Right renal pelvis (tissue), 4 donors: ENCODE data around the gene LRBA. TPM values are rescaled to one million over a fixed set of nuclear protein-coding genes. Genes with fewer than 3 reads are reported as not detected.
"Not testable (repeated sequence)": the region's sequence is repeated elsewhere in the genome, so short reads cannot be mapped to it uniquely, and the experiment has no call there.

Experiments used
- DNase-seq, 4 donors: peaks; one replicate each; pipeline ENCODE4 v3.0.0-alpha.2; 2013; ENCODE audit warnings: low read depth in 4 of 4, low spot score in 3 of 4, missing footprints in 1 of 4
- polyA plus RNA-seq, 4 donors: library from polyadenylated mRNA; unstranded; fragments of 120-200 nt; gene quantifications; one replicate each; pipeline ENCODE4 v1.2.1, GENCODE V29; 2013; ENCODE audit not compliant: insufficient read length in 4 of 4

Gene LRBA
- polyA plus RNA-seq, 4 donors = 62.2 to 70.6 (median 67.6) TPM

DNA sequence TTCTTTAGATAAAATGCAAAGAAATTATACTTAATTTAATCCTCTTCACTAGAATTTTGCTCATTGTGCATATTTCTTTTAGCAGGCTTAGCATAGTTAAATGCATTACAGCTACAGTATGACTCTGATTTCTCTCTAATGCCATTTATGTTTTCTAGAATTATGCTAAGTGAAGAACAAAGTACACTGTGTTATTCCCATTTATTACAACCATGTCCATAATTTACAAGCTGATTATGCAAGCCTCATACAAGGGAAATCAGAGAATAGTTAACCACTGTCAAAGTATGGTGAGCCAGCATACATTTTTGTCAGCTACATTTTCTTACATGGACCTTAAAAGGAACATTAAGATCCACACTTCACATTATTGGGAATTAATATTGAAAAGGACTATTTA lies 334.0 kb downstream of the LRBA start:
- DNase-seq = no peak

DNA sequence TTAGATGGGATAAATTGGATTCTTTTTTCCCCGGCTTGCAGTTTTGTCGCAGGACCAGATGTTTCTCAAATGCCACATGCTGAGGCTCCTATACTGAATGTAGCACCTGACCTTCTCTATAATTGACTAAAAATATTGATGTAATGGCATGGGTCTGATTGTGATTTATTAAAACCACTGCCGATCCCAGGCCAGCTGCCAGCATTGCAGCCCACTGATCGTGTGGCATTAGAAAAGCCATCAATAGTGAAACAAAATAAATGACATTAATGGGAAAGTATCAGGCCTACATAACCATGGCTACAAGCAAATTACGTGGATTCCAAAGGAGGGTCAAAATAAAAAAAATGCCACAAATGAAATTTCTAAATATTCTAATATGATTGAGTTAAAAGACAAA lies 334.4 kb downstream of the LRBA start:
- DNase-seq = no peak

DNA sequence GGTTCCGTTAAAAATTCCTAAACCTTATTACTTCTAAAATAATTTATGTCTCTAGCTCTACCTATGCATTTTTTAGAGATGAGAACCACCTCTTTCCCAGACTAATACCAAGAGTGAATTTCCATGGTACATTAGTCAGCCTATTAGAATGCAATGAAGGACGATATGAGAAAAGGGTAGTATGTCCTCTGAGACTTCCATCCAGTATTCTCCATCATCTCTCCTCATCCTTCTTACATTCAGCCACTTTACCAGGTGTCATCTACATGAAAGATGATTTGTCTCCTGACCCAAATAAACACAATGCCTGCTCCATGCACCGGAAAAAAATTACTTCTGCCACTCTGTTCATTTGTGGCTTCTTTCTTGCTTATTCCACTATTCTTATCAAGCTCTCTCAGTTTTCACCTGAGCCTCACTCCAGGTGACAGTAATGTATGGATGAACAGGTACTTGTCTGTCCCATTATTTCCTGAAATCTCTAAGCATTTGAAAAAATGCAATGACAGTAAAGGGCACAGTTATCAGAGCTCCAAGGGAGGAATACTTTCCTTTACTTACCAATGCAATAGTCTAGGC lies 335.2 kb downstream of the LRBA start:
- no peak for DNase-seq

DNA sequence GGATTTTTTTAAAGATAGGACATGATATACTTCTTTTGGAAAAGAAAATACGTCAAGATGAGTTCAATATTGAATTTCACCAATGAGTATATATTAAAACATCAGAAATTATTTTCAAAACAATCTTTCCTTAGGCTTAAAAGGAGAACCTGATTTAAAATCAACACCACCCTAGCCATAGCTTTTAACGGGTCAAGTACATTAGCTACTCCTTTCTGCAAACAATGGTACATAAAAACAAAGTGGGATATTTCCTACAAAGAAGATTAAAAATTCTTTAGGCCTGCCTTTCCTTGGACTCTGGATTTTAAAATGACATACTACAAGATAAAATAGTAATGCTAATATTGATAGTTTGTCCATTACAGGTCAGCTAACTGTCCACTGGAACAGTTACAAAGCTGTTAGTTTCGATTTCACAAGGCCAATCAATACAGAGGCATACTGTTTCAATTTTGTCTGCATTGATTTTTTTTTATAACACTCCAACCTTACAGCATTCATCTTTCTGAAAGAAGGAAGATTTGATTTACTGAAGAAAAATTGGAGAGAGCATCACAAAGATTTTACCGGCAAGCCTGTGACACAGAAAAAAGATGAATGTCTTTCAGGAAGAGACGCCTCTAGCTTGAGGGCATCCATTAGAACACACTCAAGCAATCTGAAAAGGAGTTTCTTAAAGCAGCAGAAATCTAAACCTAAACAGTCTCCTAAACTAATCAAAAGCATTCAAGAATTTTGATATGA lies 335.9 kb downstream of the LRBA start:
- DNase-seq = no peak

DNA sequence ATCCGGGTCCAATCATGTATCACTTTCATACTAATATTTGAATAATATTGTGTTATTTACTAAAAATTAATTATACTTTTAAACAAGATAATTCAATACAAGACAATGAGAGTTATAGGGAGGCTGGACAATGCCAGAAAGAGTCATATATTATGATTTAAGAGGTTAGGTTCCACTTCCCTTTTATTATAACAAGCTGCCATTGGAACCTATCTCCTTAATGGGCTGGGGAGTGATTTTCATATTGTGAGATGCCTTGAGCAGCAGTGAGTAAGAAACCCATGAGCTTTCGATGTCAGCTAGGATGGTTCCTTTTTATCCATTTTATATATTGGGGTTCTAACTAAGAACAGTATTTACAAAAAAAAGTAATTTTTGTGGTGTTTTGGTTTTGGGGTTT lies 341.3 kb downstream of the LRBA start:
- no peak for DNase-seq

DNA sequence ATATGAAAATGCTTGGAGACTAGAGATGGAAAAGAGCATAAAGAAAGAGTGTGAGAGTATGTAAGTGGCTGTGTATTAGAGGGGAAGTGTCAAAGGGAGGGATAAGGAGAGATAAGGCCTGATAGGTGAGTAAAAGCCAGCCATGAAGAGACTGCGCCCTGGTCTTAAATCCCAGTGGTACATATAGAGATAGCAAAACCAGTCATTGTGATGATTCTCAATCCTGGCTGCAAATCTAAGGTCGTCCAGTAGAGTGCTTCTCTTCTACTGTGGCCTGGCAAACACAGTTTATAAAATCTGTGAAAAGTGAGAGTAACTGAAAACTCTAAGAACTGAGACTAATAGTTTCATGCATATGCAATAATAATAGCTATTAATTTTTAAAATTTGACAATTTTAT lies 346.3 kb downstream of the LRBA start:
- no peak for DNase-seq

DNA sequence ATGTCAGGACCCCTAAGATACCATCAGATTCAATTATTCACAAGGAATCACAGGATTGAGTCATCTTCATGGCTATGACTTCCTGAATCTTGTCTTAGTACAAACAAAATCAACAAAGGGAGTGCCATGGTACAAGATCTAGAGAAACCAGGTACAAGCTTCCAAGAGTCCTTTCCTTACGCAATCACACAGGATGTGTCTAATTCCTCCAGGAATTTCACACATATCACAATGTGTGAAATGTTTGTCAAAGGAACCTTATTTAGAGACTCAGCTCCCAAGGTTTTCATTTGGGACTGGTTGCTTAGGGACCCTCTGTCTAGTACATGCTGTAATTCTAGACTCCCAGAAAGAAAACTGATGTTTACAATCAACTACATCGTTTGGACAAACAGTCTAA lies 350.1 kb downstream of the LRBA start:
- DNase-seq = no peak

DNA sequence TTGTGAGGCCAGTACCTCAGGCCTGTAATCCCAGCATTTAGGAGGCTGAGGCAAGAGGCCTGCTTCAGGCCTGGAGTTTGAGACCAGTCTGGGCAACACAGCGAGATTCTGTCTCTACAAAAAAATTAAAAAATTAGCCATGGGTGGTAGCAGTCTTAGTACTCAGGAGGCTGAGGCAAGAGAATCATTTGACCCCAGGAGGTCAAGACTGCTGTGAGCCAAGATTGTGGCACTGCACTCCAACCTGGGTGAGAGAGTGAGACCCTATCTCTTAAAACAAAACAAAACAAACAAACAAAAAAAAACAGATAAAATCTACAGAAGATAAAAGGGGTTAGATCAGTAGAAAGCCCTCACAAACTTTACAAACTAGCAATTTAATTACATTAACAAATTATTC lies 352.4 kb downstream of the LRBA start:
- DNase-seq = no peak

DNA sequence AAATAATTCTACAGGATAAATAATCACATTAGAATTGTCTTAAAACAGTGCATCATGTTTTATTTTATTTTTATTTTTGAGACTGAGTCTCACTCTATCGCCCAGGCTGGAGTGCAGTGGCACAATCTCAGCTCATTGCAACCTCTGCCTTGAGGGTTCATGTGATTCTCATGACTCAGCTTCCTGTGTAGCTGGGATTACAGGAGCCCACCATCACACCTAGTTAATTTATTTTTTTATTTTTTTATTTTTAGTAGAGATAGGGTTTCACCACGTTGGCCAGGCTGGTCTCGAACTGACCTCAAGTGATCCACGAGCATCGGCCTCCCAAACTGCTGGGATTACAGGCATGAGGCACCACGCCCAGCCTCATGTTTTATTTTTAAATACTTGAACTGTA lies 353.5 kb downstream of the LRBA start:
- not testable (repeated sequence) for DNase-seq

DNA sequence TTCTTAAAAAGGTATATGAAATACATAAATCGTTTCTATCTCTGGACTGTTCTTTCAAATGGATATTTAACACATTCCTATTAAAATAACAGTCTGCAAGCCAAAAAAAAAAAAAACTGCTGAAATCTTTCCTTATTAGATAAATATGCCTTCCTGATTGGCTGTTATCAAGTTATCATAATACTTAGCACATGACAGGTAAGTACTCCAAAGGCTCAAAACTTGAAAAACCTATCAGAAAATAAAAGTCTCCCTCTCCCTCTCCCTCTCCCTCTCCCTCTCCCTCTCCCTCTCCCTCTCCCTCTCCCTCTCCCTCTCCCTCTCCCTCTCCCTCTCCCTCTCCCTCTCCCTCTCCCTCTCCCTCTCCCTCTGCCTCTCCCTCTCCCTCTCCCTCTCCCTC lies 356.8 kb downstream of the LRBA start:
- not testable (repeated sequence) for DNase-seq

DNA sequence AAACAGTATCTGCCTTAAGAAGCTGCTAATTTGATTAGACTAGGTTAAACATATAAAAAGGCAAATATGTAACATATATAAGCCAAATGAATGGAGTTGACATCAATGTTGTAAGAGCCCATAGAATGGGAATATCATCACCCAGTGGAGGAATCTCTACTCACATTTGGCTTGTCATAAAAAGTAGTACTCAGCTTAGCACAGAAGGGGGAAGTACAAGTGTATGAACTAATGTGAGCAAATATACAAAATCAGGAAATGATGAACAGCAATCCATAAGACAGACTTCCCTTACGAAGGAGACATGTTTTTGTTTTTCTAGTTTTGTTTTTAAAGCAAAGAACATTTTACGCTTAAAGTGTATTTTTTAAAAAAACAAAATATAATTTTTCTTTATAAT lies 358.2 kb downstream of the LRBA start:
- DNase-seq = no peak

DNA sequence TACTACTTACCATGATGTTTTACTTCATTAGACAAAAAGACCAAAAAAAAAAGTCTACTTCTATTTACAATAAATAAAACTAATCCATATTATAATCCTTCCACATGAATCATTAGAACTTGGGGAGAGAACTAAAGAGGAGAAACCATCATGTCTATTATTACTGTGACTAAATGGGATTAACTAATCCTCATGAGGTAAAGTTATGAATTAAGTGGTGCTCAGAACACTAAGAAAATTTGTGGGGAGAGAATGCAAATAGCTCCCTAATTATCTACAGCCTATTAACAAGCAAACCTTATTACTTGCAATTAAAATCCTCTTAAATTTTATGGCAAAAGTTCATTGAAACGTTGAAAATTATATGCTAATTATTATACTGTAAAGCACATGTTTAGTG lies 364.3 kb downstream of the LRBA start:
- DNase-seq = no peak

DNA sequence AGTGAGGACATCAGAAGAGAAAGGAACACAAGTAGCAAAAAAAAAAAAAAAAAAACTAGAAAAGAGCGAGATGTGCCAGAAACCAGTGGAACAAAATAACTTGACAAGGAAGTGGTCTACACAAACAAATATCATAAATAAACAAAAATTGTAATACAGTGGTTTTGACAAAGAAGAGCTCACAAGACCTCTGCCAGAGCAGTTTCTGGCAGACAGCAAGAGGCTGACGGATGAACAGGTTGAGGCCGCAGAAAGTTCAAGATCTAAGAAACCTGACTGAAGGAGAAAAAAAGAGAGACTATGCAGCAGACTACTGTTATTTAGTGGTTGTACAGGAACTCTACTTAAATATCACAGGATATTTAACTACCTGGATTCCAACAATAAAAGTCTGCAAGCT lies 367.0 kb downstream of the LRBA start:
- no peak for DNase-seq

DNA sequence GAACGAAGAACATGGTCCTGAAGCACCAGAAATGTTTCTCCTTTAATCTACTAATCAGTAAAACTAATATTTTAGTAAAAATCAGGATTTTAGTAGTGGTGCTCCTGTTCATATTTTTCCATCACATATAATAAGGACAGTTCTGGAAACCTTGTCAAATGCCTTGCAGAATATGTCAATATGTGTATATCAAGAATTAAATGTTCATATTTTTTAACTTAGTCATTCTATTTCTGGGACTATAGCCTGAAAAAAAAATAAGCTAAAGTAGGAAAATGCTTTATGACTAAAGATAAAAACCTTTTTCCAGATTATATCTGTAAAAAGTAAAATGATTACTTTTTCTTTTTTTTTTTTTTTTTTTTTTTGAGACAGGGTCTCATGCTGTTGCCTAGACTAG lies 368.1 kb downstream of the LRBA start:
- no peak for DNase-seq

DNA sequence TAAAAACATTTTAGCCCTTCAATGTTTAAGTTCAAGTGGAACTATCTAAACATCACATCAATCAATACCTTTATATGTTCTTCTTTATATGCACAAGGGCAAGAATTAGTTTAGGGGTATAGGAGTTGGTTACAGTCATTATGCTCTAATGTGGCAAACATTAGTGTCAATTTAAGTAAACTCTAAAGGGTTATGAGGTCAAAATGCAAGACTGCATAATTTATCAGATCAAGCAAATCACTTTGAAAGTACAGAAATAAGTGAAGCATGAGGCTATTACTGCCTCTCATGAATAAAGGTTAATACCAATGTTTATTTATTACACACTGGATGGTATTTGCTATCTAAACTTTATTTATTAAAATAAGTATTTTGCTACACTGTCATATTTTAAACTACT lies 373.5 kb downstream of the LRBA start:
- DNase-seq = no peak

DNA sequence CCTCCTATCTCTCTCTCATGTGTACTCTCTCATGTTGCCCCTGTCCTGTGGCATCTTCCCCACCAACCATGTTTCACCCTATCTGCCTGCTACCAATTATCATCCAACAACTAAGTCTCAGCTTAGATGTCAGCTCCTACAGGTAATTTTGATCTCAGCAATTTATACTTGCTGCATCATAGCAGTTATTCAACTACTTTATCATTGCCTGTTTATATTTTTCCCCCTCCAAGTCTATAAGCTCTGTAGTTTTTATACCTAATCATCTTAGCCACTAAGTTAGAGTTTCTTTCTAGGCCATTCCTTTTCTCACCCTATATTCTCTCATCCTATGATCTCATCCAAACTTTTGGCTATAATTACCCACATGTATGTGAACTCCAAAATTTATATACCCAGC lies 382.4 kb downstream of the LRBA start:
- no peak for DNase-seq

DNA sequence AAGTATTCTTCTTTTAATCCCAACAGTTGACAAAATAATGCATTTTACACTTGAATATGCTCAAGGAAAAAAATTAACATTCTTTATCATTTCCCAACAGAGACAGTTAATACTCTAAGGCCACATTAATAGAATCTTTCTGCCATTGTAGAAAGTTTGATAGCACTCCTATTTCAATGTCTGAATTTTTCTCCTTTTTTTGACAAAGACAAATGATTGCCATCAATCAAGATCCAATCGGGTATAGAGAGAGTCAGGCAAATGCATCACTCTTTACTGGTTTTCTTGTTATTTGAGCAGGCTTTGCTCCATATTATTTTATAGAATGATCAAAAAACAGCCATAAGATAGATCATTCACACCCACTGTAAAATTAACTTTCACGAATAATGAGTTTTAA lies 387.0 kb downstream of the LRBA start:
- no peak for DNase-seq

DNA sequence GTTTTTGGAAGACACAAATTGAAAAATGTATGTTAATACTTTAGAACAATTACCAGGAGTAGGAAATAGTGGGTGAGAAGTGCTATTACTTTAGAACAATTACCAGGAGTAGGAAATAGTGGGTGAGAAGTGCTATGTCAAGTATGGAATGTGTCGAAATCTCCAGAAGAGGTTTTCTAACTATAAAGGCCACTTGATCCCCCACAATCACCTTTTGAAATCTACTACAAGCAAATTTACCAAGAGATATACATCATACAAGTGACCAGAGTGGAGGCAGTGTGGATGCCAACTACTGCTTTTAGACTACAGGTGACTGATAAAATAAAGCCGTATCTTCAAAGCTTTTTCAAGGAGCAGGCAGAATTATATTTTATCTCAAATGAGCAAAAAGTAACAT lies 390.1 kb downstream of the LRBA start:
- DNase-seq = no peak

DNA sequence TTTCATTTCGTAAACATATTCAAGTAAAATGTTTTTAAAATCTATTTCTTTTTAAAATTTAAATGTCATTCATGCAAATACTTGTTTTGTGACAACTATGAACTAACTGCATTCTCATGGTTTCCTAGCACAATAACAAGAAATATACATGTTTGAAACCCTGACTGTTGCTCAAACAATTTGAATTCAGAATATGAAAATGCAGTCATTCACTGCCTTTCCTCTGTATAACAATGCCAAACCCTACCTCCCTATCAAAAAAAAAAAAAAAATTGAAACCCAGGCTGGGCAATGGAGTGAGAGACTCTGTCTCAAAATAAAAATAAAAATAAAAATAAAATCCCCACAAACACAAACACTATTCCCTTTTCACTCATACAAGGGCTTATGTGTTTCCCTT lies 391.0 kb downstream of the LRBA start:
- no peak for DNase-seq

DNA sequence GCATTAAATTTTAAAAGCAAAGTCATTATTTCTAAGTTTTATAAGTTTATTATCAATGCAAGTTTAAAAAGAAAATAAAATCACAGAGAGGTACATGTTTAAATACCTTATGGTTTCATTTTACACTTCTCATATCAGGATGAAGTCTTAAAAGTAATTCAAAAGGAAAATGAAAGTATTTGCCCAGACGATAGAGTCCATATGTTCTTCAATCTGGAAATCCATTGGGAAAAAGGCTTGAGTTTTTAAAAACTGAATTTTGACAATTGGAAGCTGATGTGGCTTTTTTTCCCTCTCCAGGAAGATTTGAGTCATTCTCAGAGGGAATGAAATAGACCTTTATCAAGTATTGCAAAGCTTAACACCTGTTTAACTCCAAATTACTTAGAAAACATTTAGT lies 396.0 kb downstream of the LRBA start:
- DNase-seq = no peak

DNA sequence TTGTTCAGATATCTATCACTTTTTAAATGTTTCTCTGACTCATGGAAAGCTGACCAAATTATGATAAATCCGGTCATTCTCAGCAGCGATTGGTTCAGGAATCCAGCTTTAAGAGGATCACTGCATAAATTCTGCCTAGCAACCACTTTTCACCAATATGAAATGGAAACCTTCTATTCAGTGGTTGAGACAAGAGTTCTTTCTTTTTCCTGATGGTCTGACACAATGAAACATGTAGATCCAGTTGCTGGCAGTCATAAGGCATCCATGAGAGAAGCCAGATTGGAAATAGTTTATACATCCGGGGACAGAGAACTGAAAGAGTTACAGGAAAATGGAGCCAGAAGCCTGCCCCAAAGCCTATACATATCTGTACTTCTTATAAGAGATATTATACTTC lies 406.0 kb downstream of the LRBA start:
- no peak for DNase-seq

DNA sequence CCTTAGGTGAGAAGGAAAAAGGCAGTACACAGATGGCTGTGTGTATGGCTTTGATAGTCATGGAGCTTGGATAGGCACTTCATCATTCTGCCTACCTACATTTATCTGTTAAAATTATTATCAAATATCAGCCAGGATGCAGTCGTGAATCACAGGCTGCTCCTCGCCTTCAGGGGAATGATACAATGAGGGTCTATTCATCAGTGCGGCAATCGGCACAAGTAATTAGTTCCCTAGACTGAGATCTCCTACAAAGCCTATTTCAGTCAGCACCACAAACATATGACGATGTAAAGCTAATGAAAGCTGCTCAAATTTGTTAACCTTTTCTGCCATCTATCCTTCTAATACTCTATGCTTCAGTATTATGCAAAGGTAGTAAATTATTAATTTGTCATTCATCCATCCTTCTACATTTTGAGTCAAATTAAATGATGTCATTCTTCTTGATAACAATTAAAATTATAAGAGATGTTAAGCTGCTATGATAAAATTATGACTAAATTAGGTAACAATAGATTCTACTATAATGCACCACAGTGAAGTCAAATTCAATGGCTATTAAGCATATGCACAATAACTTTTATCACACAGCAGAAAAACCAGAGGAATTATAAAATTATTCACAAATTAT lies 414.2 kb downstream of the LRBA start:
- DNase-seq = no peak
